ENCODE results near the gene SORCS3. TPM values are rescaled to one million over a fixed set of nuclear protein-coding genes. Genes with fewer than 3 reads are reported as not detected.

Gene SORCS3
- total RNA-seq, 2 donors from 2014 or later, result 0.10 TPM; not detected in 1

- intact Hi-C loops (cut with DNase I), result no loop called here
- no peak for DNase-seq (ENCODE audit: low spot score)
These were observed 121.7 kb downstream of the SORCS3 start for GRCh38 chr10:104762793-104763192.

GRCh38 chr10:104766341-104766740, 125.3 kb downstream of the SORCS3 start:
- intact Hi-C loops (cut with DNase I), result no loop called here
- DNase-seq (ENCODE audit: low spot score), result no peak

- intact Hi-C loops (cut with DNase I), result no loop called here
- DNase-seq (ENCODE audit: low spot score), result no peak
These were observed 126.2 kb downstream of the SORCS3 start for GRCh38 chr10:104767282-104767681.

- intact Hi-C loops (cut with DNase I), result no loop called here
- DNase-seq (ENCODE audit: low spot score), result no peak
These were observed 126.7 kb downstream of the SORCS3 start for GRCh38 chr10:104767745-104768144.

- DNase-seq (ENCODE audit: low spot score), result no peak
- intact Hi-C loops (cut with DNase I), result no loop called here
These were observed 132.0 kb downstream of the SORCS3 start for GRCh38 chr10:104773105-104773504.

GRCh38 chr10:104774234-104774633, 133.1 kb downstream of the SORCS3 start:
- intact Hi-C loops (cut with DNase I), result no loop called here
- no peak for DNase-seq (ENCODE audit: low spot score)

GRCh38 chr10:104777086-104777799, 136.2 kb downstream of the SORCS3 start:
- DNase-seq (ENCODE audit: low spot score), result no peak
- intact Hi-C loops (cut with DNase I), result no loop called here

- intact Hi-C loops (cut with DNase I), result no loop called here
- no peak for DNase-seq (ENCODE audit: low spot score)
These were observed 137.3 kb downstream of the SORCS3 start for GRCh38 chr10:104778371-104778770.

GRCh38 chr10:104779701-104780100, 138.6 kb downstream of the SORCS3 start:
- no peak for DNase-seq (ENCODE audit: low spot score)
- intact Hi-C loops (cut with DNase I), result no loop called here

- DNase-seq (ENCODE audit: low spot score), result no peak
- intact Hi-C loops (cut with DNase I), result no loop called here
These were observed 139.1 kb downstream of the SORCS3 start for GRCh38 chr10:104780165-104780564.

GRCh38 chr10:104780946-104781595, 140.0 kb downstream of the SORCS3 start:
- intact Hi-C loops (cut with DNase I), result no loop called here
- DNase-seq (ENCODE audit: low spot score), result no peak

- intact Hi-C loops (cut with DNase I), result no loop called here
These were observed 143.4 kb downstream of the SORCS3 start for GRCh38 chr10:104784452-104784851.

GRCh38 chr10:104791471-104791870, 150.4 kb downstream of the SORCS3 start:
- intact Hi-C loops (cut with DNase I), result no loop called here
- no peak for DNase-seq (ENCODE audit: low spot score)

More at GRCh38 chr10:104784452-104784851, 143.4 kb downstream of the SORCS3 start:
- DNase-seq (ENCODE audit: low spot score), result no peak

GRCh38 chr10:104795411-104795810, 154.3 kb downstream of the SORCS3 start:
- intact Hi-C loops (cut with DNase I), result no loop called here
- DNase-seq (ENCODE audit: low spot score), result no peak

- intact Hi-C loops (cut with DNase I), result no loop called here
- DNase-seq (ENCODE audit: low spot score), result no peak
These were observed 155.7 kb downstream of the SORCS3 start for GRCh38 chr10:104796823-104797222.

- DNase-seq (ENCODE audit: low spot score), result no peak
- intact Hi-C loops (cut with DNase I), result no loop called here
These were observed 161.9 kb downstream of the SORCS3 start for GRCh38 chr10:104802941-104803340.

- intact Hi-C loops (cut with DNase I), result no loop called here
- DNase-seq (ENCODE audit: low spot score), result no peak
These were observed 163.8 kb downstream of the SORCS3 start for GRCh38 chr10:104804880-104805279.

GRCh38 chr10:104806801-104807200, 165.7 kb downstream of the SORCS3 start:
- no peak for DNase-seq (ENCODE audit: low spot score)
- intact Hi-C loops (cut with DNase I), result no loop called here

- intact Hi-C loops (cut with DNase I), result loop anchor here in 1 of 2 donors (2.0 kb wide), 1 partner anchor 25 kb away; no protein-coding TSS in a partner anchor
- DNase-seq (ENCODE audit: low spot score), result no peak
These were observed 166.7 kb downstream of the SORCS3 start for GRCh38 chr10:104807581-104808310.

Measured in posterior vena cava (tissue), 2 donors.